Cardiac fibroblast (primary cell): Measurements from ENCODE around the gene TTLL11.

ENCODE experiments used
- DNase-seq, 2 donors: peaks; one replicate each; pipeline versions ENCODE4 v3.0.0 to v3.0.0-alpha.2; 2010; ENCODE audit warnings: low read depth in 2 of 2
- H3K4me3 ChIP-seq, 2 donors: replicated peaks in 1 of 2; 1 replicate in 1 of 2; 2 replicates in 1 of 2; pipeline ENCODE4 v1.5.1; 2011; ENCODE audit warnings: low read depth in 2 of 2, low read length in 2 of 2, mild to moderate bottlenecking in 2 of 2, moderate library complexity in 1 of 2
- TF ChIP-seq, protein P1 (sequence below): IDR thresholded peaks from one replicate; pipeline ENCODE4 v1.5.1; 2011; ENCODE audit warnings: low read depth, mild to moderate bottlenecking, low read length, inconsistent platforms

Gene TTLL11

DNA sequence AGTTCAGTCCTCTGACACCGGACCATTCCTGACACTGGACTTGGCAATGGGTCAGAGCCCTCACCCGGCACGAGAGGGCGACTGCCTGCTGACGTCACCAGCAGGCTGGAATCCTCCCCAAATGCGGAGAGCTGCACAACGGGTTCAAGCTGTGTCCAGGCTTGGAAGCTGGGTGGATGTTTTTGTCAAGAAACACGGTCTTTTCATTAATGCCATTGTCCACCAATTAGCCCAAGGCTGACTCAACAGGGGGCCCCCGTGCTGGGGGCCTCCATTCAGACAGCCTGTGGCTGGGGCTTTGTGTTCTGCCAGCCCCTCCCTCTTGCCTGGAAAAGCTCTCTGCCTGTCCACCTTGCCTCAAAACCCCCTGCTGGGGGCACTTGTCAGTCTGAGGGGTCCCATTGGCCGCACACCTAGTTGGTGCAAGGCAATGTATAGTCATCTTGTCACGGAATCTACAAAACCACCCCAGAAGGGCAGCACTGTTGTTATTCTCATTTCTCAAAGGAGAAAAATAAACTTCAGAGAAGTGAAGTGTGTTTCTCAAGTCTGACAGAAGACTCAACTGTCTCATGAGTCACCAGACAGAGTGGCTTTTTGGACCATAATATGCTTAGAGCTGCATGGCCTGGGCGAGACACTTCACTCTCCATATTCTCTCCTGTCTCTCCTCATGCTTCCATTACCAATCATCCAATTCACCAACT lies 41.9 kb upstream of the TTLL11 start:
- TF ChIP-seq, protein P1, sequence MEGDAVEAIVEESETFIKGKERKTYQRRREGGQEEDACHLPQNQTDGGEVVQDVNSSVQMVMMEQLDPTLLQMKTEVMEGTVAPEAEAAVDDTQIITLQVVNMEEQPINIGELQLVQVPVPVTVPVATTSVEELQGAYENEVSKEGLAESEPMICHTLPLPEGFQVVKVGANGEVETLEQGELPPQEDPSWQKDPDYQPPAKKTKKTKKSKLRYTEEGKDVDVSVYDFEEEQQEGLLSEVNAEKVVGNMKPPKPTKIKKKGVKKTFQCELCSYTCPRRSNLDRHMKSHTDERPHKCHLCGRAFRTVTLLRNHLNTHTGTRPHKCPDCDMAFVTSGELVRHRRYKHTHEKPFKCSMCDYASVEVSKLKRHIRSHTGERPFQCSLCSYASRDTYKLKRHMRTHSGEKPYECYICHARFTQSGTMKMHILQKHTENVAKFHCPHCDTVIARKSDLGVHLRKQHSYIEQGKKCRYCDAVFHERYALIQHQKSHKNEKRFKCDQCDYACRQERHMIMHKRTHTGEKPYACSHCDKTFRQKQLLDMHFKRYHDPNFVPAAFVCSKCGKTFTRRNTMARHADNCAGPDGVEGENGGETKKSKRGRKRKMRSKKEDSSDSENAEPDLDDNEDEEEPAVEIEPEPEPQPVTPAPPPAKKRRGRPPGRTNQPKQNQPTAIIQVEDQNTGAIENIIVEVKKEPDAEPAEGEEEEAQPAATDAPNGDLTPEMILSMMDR: no peak
- peak; percentile 36 to 41 for DNase-seq
- no peak overlapping the region for H3K4me3 ChIP-seq

DNA sequence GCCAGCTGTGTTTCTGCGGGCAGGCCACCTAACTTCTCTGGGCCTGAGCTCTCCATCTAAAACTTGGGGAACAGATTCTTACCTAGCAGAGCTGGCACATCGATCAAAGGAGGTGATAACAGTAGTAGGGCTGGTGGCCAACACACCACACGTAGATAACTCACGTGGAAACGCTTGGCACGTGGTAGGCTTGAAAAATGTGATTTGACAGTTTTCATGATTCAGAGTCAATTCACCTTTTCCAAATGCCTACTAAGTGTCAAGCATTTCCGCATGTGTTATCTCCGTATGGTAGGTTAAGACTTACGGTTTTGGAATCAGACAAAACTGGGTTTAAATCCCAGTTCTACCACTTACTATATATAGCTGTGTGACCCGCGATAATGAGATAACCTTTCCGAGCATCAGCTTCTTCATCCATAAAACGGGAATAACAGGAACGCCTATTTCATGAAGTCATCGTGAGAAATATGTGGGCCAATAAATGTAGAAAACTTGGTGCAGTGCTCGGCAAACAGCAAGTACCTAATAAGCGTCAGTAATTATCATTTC lies 41.0 kb upstream of the TTLL11 start:
- no peak overlapping the region for H3K4me3 ChIP-seq
- TF ChIP-seq, protein P1: no peak
- DNase-seq: no peak

DNA sequence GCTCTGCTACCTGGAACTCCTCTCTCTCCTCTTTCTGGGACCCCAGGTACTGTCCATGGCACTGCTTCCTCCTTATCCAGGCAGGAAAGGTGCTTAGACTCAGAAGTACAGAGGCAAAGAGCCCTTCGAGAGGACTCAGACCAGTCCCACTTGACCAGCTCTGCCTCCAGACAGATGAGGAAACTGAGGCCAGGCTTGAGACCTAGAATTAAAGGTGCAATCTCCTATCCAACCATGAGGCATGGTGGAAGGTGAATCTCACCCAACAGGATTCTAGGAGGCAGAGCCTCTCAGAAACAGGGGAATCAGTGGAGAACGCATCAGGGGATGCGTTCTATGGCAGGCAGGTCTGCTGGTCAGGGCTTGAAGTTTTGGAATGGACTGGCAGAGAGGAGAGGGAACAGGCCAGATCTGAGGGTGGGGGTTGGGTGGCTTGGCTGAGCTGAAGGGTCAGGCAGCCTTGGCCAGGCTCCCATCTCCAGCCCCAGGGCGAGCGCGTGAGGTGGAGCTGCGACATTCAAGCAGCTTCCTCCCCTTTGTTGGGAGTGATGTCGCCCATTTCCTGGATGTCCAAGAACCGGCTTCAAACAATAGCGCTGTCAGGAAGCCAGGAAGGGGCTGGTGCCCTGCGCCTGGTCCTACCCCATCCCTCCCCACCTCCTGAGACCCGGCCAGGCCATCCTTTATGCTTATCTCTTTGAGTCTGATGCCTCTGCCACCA lies 40.3 kb upstream of the TTLL11 start:
- TF ChIP-seq, protein P1: no peak
- no peak overlapping the region for H3K4me3 ChIP-seq
- no peak for DNase-seq

DNA sequence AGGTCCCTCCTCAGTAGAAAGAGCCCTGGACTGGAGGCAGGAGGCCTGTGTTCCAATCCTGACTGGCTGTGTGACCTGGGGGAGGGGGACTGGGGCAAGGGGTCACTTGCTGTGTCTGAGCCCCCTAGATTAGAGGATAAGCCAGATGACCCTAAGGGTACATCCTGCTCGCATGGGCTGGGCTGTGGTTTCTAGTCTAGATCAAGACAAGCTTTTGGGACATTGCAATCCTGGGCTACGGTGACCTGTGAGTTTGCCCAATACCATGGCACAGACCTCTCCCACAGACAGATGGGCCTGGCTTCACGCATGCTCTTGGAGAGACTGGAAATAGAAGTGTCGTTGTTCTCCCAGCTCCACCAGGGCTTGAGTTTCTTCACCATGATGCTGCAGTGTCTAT lies 39.4 kb upstream of the TTLL11 start:
- H3K4me3 ChIP-seq: no peak overlapping the region
- DNase-seq: no peak
- TF ChIP-seq, protein P1: no peak

DNA sequence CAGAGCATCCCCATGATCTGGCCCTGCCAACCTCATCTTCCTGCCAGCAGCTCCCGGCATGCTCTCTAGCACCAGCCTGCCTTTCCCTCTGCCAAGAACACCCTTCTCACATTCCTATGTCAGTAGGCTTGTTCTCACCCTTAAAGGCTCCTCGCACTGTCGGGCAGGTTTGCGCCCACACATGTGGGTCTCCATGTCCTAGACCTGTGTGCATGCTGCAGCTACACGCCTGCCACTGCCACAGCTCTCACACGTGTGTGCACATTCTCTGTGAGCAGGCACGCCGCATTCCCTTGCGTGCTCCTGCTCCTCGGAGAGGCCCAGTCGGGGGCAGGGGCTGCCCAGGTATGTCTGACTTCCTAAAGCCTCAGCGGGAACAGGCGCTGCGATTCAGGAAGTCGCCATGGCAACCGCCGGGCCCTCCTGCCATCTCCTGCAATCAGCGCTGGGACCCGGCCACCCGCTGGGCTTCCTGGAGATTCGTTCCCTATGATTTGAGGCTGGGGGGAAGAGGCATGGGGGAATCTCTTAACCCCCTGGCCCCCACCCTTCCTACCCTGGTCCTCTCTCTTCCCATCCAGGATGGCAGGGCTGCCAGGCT lies 38.4 kb upstream of the TTLL11 start:
- TF ChIP-seq, protein P1: no peak
- no peak for DNase-seq

DNA sequence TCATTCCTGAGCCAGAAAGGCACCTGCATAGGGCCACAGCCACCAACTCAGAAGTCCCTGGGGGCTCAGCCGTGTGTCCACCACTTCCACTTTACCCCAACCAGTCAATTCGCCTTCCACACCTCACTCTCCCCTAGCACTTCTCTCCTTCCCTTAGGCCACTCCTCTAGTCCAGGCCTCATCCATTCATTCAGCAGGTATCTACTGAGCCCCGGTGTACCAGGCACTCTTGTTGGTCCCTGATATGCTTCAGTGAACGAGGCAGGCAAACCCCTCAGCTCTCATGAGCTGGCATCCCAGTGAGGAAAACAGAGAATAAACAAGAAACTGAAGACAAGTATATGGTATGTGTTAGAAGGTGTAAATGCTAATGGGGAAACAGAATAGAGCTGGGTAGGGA lies 37.7 kb upstream of the TTLL11 start:
- TF ChIP-seq, protein P1: no peak
- H3K4me3 ChIP-seq: no peak overlapping the region
- DNase-seq: no peak

More for the DNA sequence above, 38.4 kb upstream of the TTLL11 start:
- H3K4me3 ChIP-seq: no peak overlapping the region
